ENCODE data around the gene DNAH14. TPM values are rescaled to one million over a fixed set of nuclear protein-coding genes. Genes with fewer than 3 reads are reported as not detected.

Gene DNAH14
- total RNA-seq, 1 experiment from 2014 or later: 39.7 TPM

- no peak for DNase-seq
- H3K4me2 ChIP-seq (ENCODE audit: insufficient read depth, insufficient read length, low read length): no peak overlapping the region
- no peak overlapping the region for H2BK120ac ChIP-seq (ENCODE audit: low read depth, low read length, poor library complexity, severe bottlenecking)
- no peaks in the 10 kb centered on the region for H3K4me1 Mint-ChIP-seq
- H3K56ac ChIP-seq (ENCODE audit: insufficient read length, low read depth, low read length): no peak overlapping the region
- TF ChIP-seq, protein P1, sequence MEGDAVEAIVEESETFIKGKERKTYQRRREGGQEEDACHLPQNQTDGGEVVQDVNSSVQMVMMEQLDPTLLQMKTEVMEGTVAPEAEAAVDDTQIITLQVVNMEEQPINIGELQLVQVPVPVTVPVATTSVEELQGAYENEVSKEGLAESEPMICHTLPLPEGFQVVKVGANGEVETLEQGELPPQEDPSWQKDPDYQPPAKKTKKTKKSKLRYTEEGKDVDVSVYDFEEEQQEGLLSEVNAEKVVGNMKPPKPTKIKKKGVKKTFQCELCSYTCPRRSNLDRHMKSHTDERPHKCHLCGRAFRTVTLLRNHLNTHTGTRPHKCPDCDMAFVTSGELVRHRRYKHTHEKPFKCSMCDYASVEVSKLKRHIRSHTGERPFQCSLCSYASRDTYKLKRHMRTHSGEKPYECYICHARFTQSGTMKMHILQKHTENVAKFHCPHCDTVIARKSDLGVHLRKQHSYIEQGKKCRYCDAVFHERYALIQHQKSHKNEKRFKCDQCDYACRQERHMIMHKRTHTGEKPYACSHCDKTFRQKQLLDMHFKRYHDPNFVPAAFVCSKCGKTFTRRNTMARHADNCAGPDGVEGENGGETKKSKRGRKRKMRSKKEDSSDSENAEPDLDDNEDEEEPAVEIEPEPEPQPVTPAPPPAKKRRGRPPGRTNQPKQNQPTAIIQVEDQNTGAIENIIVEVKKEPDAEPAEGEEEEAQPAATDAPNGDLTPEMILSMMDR (conservative IDR thresholded peaks at IDR 0.05): no peak
- H4K5ac ChIP-seq (ENCODE audit: insufficient read length, low read depth, low read length): no peak overlapping the region
- H3K4ac ChIP-seq (ENCODE audit: low read depth, low read length): no peak overlapping the region
- H3K23ac ChIP-seq (ENCODE audit: insufficient read length, low read depth, low read length): no peak overlapping the region
- peaks cover 0 to 4% (median 0%) of the 10 kb centered on the region in 3 experiments; a peak in 3 of 7 replicates for H3K36me3 Mint-ChIP-seq (ENCODE audit: insufficient read depth in 1 of 3, low read depth in 3 of 3)
- no peak overlapping the region for H4K91ac ChIP-seq (ENCODE audit: insufficient read length, low read depth, low read length)
- no peaks in the 10 kb centered on the region for H3K9me3 ChIP-seq (ENCODE audit: control insufficient read depth, low read depth, low read length)
- H3K9ac ChIP-seq (ENCODE audit: extremely low read depth, insufficient read length, low read length): no peak overlapping the region
- no peak overlapping the region for H3K4me3 Mint-ChIP-seq
- H3K9me3 Mint-ChIP-seq: no peaks in the 10 kb centered on the region
- H2BK5ac ChIP-seq (ENCODE audit: insufficient read length, low read length): no peak overlapping the region
- H3K27ac Mint-ChIP-seq: no peak overlapping the region
- H3K23me2 ChIP-seq (ENCODE audit: insufficient read length, low read depth, low read length, poor library complexity, severe bottlenecking): no peaks in the 10 kb centered on the region
- H3K79me2 ChIP-seq (ENCODE audit: insufficient read depth, low read length): no peaks in the 10 kb centered on the region
- H2BK12ac ChIP-seq (ENCODE audit: insufficient read length, low read depth, low read length): no peak overlapping the region
- no peaks in the 10 kb centered on the region for H3K27me3 Mint-ChIP-seq (ENCODE audit: low read depth)
- no peaks in the 10 kb centered on the region for H3K79me1 ChIP-seq (ENCODE audit: insufficient read depth, low read depth, low read length, poor library complexity, severe bottlenecking)
- no peak overlapping the region for H3K27ac ChIP-seq (ENCODE audit: insufficient read length, low read depth, low read length)
- no peak overlapping the region for H3T11ph ChIP-seq (ENCODE audit: low read length)
- no peak overlapping the region for H2BK20ac ChIP-seq (ENCODE audit: low read depth, low read length, poor library complexity, severe bottlenecking)
- H4K8ac ChIP-seq (replicated peaks; ENCODE audit: insufficient read length, low read depth, low read length): no peak overlapping the region
- H2AFZ ChIP-seq (ENCODE audit: low read length): no peak overlapping the region
- WGBS (ENCODE audit: extremely low coverage, insufficient read length, low lambda C conversion rate): no CpG with 5 or more reads among the region's 3 CpGs
- no peaks in the 10 kb centered on the region for H3K27me3 ChIP-seq (ENCODE audit: insufficient read depth, low read length)
- no peak overlapping the region for H3K18ac ChIP-seq (ENCODE audit: insufficient read length, low read depth, low read length)
- no peak overlapping the region for H3K14ac ChIP-seq (ENCODE audit: insufficient read depth, low read length)
- no peak overlapping the region for H2BK15ac ChIP-seq (ENCODE audit: low read depth, low read length)
- H4K20me1 ChIP-seq (ENCODE audit: control insufficient read depth, insufficient read depth, insufficient read length): no peaks in the 10 kb centered on the region
- H2AK5ac ChIP-seq (ENCODE audit: insufficient read length, low read length): no peak overlapping the region
- no peaks in the 10 kb centered on the region for H3K4me1 ChIP-seq (ENCODE audit: insufficient read depth, low read length)
Observed at GRCh38 chr1:224957696-224958095, 28.2 kb downstream of the DNAH14 start.
